Activated naive CD4-positive, alpha-beta T cell treated with anti-CD3 and anti-CD28 coated beads for 36 hours (primary cell): ENCODE data around the gene TTLL6. TPM values are rescaled to one million over a fixed set of nuclear protein-coding genes. Genes with fewer than 3 reads are reported as not detected.
"Not testable (repeated sequence)": the region's sequence is repeated elsewhere in the genome, so short reads cannot be mapped to it uniquely, and the experiment has no call there.

Experiments
- CTCF ChIA-PET: fragments of 350-600 bp; sonication (Branson Sonifier 250); formaldehyde crosslinking; loops from one replicate; lab custom pipeline; 2021; ENCODE audit warnings: antibody characterized with exemption; lab: Charles Lee
- DNase-seq: peaks from one replicate; pipeline ENCODE4 v3.0.0-alpha.2; 2020
- H3K27ac Mint-ChIP-seq: one replicate; pipeline ENCODE4 v1.8.0; 2021; ENCODE audit warnings: mild to moderate bottlenecking, mixed read lengths
- H3K27me3 Mint-ChIP-seq: one replicate; pipeline ENCODE4 v1.8.0; 2021; ENCODE audit warnings: low read depth, mixed read lengths
- H3K36me3 Mint-ChIP-seq: one replicate; pipeline ENCODE4 v1.8.0; 2021; ENCODE audit warnings: low read depth, mixed read lengths
- H3K4me1 Mint-ChIP-seq: one replicate; pipeline ENCODE4 v1.8.0; 2021; ENCODE audit warnings: low read depth, mixed read lengths
- H3K4me3 Mint-ChIP-seq: one replicate; pipeline ENCODE4 v1.8.0; 2021; ENCODE audit warnings: mild to moderate bottlenecking, moderate library complexity, mixed read lengths
- H3K9me3 Mint-ChIP-seq: one replicate; pipeline ENCODE4 v1.8.0; 2021; ENCODE audit warnings: mixed read lengths
- intact Hi-C: fragments of 100-400 bp; cut with micrococcal nuclease; formaldehyde crosslinking; loops from one replicate; pipeline ENCODE4 v1.15.1; 2023
- total RNA-seq, 2 experiments: library from RNA; stranded (reverse); gene quantifications; one replicate each; pipeline ENCODE4 v1.2.3, GENCODE V29; 2021

Gene TTLL6
- total RNA-seq, 2 experiments from 2014 or later, result not detected

DNA sequence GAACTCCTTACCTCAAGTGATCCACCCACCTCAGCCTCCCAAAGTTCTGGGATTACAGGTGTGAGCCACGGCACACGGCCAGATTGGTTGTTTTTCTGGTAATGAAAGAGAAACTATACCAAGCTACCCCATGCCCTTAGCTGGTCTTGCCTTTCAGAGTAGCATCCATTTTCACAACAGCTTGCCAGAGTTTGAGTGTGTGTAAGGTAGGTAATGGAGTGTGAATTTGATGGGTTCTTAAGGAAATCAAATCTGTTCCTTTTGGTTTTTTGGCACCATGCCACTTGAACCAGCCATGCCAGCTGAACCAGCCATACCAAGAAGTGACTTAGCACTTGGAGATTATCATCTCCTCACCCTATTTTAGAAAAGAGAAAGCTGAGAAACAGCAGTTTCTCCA lies 18.9 kb upstream of the TTLL6 start:
- H3K4me1 Mint-ChIP-seq, result peaks cover 89% of the 10 kb centered on the region
- intact Hi-C loops, result loop anchor here (5.0 kb wide), 1 partner anchor 506 kb away; no protein-coding TSS in a partner anchor
- H3K9me3 Mint-ChIP-seq, result no peaks in the 10 kb centered on the region
- H3K4me3 Mint-ChIP-seq, result no peak overlapping the region
- no peak overlapping the region for H3K27ac Mint-ChIP-seq
- H3K36me3 Mint-ChIP-seq, result no peaks in the 10 kb centered on the region
- no peaks in the 10 kb centered on the region for H3K27me3 Mint-ChIP-seq
- DNase-seq, result peak; percentile 15
- CTCF ChIA-PET, result interaction anchor here (0.9 to 2.5 kb wide), 6 partner anchors 12 to 112 kb away, joined by 3 to 8 read pairs (median 5); partner anchors contain the start of gene PRAC2

- H3K27ac Mint-ChIP-seq, result no peak overlapping the region
- no peaks in the 10 kb centered on the region for H3K27me3 Mint-ChIP-seq
- intact Hi-C loops, result loop anchor here (5.0 kb wide), 1 partner anchor 507 kb away; no protein-coding TSS in a partner anchor
- CTCF ChIA-PET, result interaction anchor here (0.7 to 2.5 kb wide), 5 partner anchors 21 to 111 kb away, joined by 3 to 7 read pairs (median 4); partner anchors contain the start of gene PRAC2
- no peak for DNase-seq
- no peaks in the 10 kb centered on the region for H3K36me3 Mint-ChIP-seq
- no peaks in the 10 kb centered on the region for H3K9me3 Mint-ChIP-seq
- peaks cover 86% of the 10 kb centered on the region for H3K4me1 Mint-ChIP-seq
- no peak overlapping the region for H3K4me3 Mint-ChIP-seq
Observed at GRCh38 chr17:48834973-48835372, 17.9 kb upstream of the TTLL6 start.

DNA sequence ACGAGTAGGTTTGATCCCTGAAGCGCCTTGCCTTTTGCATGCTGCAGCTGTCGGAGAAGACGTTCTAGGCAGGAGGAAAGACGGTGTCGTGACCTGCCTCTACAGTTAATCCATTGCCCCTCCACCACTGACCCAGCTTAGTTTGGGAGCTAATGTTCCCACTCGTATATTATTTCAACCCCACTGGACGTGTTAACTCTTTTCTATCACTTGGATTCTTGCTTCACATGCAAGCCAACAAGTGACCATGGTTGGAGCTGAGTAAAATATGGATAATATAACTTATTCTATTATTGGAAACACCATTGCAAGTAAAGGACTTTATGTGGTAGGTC lies 14.5 kb upstream of the TTLL6 start:
- Mint-ChIP-seq H3K9me3 (no peaks in the 10 kb centered on the region), H3K36me3 (no peaks in the 10 kb centered on the region), H3K27ac (peak overlapping the region; percentile 60), H3K4me3 (peak overlapping the region; percentile 95), H3K27me3 (no peaks in the 10 kb centered on the region), H3K4me1 (peaks cover 57% of the 10 kb centered on the region)
- intact Hi-C loops, result loop anchor here (1.0 to 2.0 kb wide), 3 partner anchors 10 to 77 kb away; partner anchors contain the start of genes ATP5MC1 and UBE2Z
- DNase-seq, result no peak
- CTCF ChIA-PET, result interaction anchor here (0.9 to 1.2 kb wide), 5 partner anchors 12 to 107 kb away, joined by 3 to 4 read pairs (median 3); no protein-coding TSS in a partner anchor

- H3K9me3 Mint-ChIP-seq, result no peaks in the 10 kb centered on the region
- intact Hi-C loops, result loop anchor here (1.0 to 2.0 kb wide), 3 partner anchors 10 to 78 kb away; partner anchors contain the start of genes ATP5MC1 and UBE2Z
- CTCF ChIA-PET, result interaction anchor here (0.9 to 1.3 kb wide), 6 partner anchors 12 to 107 kb away, joined by 3 to 6 read pairs (median 3); no protein-coding TSS in a partner anchor
- H3K36me3 Mint-ChIP-seq, result no peaks in the 10 kb centered on the region
- peaks cover 52% of the 10 kb centered on the region for H3K4me1 Mint-ChIP-seq
- peak; percentile 92 for DNase-seq
- peak within 1 kb of the TSS; percentile 93 for H3K27ac Mint-ChIP-seq
- no peaks in the 10 kb centered on the region for H3K27me3 Mint-ChIP-seq
- peak within 1 kb of the TSS; percentile 95 for H3K4me3 Mint-ChIP-seq
Observed at GRCh38 chr17:48830840-48831548, 14.0 kb upstream of the TTLL6 start, which contains the start of gene CALCOCO2. Gene CALCOCO2 (plus strand): TSS chr17:48831035. CDS start chr17:48841708, 10,673 bp downstream.

- DNase-seq, result no peak
- no peak overlapping the region for H3K4me3 Mint-ChIP-seq
- H3K9me3 Mint-ChIP-seq, result no peaks in the 10 kb centered on the region
- H3K27ac Mint-ChIP-seq, result no peak overlapping the region
- H3K36me3 Mint-ChIP-seq, result no peaks in the 10 kb centered on the region
- CTCF ChIA-PET, result interaction anchor here (0.8 to 0.9 kb wide), 3 partner anchors 12 to 58 kb away, joined by 3 to 5 read pairs (median 3); no protein-coding TSS in a partner anchor
- peaks cover 11% of the 10 kb centered on the region for H3K4me1 Mint-ChIP-seq
- intact Hi-C loops, result no loop called here
- H3K27me3 Mint-ChIP-seq, result peaks cover 7% of the 10 kb centered on the region
Observed at GRCh38 chr17:48825446-48826381, 8.7 kb upstream of the TTLL6 start.

- DNase-seq, H3K4me3 Mint-ChIP-seq, H3K27ac Mint-ChIP-seq, H3K36me3 Mint-ChIP-seq, H3K9me3 Mint-ChIP-seq, intact Hi-C loops: not testable (repeated sequence)
- CTCF ChIA-PET, result interaction anchor here (1.9 to 2.2 kb wide), 2 partner anchors 58 to 63 kb away, joined by 6 to 8 read pairs; no protein-coding TSS in a partner anchor
- H3K27me3 Mint-ChIP-seq, result peaks cover 22% of the 10 kb centered on the region
- peaks cover 12% of the 10 kb centered on the region for H3K4me1 Mint-ChIP-seq
Observed at GRCh38 chr17:48820936-48821335, 3.9 kb upstream of the TTLL6 start.

DNA sequence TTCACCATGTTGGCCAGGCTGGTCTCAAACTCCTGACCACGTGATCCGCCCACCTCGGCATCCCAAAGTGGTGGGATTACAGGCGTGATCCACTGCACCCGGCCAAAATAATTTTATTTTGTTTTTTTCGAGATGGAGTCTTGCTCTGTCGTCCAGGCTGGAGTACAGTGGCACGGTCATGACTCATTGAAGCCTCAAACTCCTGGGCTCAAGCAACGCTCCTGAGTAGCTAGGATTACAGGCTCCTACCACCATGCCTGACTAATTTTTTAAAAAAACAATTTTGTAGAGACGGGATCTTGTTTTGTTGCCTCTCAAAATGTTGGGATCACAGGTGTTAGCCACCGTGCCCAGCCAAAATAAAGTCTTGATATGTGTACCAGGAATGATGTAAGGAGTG lies 2.4 kb upstream of the TTLL6 start:
- Mint-ChIP-seq H3K9me3 (no peaks in the 10 kb centered on the region), H3K4me3 (no peak overlapping the region), H3K36me3 (no peaks in the 10 kb centered on the region), H3K27me3 (peaks cover 30% of the 10 kb centered on the region), H3K4me1 (peaks cover 20% of the 10 kb centered on the region), H3K27ac (no peak overlapping the region)
- DNase-seq, result no peak
- intact Hi-C loops, result no loop called here
- CTCF ChIA-PET, result interaction anchor here (18.1 kb wide), 1 partner anchor 54 kb away, joined by 348 read pairs; no protein-coding TSS in a partner anchor

DNA sequence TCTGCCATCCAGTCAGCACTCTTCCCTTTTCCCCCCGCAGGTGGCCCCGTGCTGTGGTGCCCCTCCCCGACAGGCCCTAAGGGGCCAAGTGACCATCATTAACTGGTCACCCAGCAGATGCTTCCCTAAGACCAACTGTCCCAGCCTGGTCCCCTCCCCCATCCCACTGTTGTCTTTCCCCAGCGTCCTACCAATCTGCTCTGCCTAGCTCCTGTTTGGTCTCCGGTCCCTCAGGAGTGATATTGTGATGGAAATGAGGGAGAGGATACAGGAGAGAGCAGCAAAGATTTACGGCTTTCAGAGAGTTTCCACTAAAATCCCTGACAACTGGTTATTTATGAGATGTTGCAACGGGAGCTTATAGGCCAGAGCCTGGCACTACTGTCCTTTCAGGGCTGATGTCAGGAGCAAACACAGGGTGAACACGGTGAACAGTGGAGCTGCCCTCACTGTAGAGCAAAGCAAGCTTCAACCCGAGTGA lies 1.4 kb upstream of the TTLL6 start:
- Mint-ChIP-seq H3K27ac (no peak overlapping the region), H3K36me3 (no peaks in the 10 kb centered on the region), H3K27me3 (peaks cover 31% of the 10 kb centered on the region), H3K4me3 (no peak overlapping the region), H3K9me3 (no peaks in the 10 kb centered on the region), H3K4me1 (peaks cover 20% of the 10 kb centered on the region)
- DNase-seq, result no peak
- intact Hi-C loops, result no loop called here
- CTCF ChIA-PET, result interaction anchor here (0.6 to 18.1 kb wide), 3 partner anchors 14 to 64 kb away, joined by 3 to 348 read pairs (median 3); no protein-coding TSS in a partner anchor

- no peaks in the 10 kb centered on the region for H3K9me3 Mint-ChIP-seq
- peaks cover 20% of the 10 kb centered on the region for H3K4me1 Mint-ChIP-seq
- intact Hi-C loops, result no loop called here
- CTCF ChIA-PET, result interaction anchor here (0.6 to 18.1 kb wide), 11 partner anchors 12 to 67 kb away, joined by 3 to 348 read pairs (median 4); no protein-coding TSS in a partner anchor
- DNase-seq, result no peak
- H3K27ac Mint-ChIP-seq, result no peak overlapping the region
- no peaks in the 10 kb centered on the region for H3K36me3 Mint-ChIP-seq
- H3K27me3 Mint-ChIP-seq, result peaks cover 28% of the 10 kb centered on the region
- H3K4me3 Mint-ChIP-seq, result peak overlapping the region; percentile 71
Observed at GRCh38 chr17:48816438-48816773, 623 bp downstream of the TTLL6 start.

DNA sequence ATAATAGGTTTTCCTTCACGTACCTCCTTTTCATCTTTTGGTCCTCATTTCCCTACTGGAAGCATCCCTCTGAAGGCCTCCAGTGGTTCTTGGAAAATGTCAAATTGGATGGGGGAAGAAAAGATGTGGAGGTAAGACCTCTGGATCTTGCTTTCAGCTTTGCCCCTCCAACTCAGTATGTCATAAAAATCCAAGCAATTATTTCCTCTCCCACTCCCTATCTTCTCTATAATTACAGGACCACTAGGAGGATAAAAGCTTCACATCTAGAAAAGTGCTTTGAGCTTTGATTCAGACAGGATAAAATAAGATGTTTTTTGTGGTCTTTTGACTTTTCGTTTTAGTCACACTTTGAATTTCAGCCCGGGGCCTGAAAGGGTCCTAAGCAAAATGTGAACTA lies 1.7 kb downstream of the TTLL6 start:
- CTCF ChIA-PET, result interaction anchor here (0.6 to 18.1 kb wide), 14 partner anchors 11 to 528 kb away, joined by 3 to 348 read pairs (median 4); no protein-coding TSS in a partner anchor
- no peak for DNase-seq
- intact Hi-C loops, result loop anchor here (2.0 kb wide), 1 partner anchor 217 kb away; no protein-coding TSS in a partner anchor
- H3K27ac Mint-ChIP-seq, result no peak overlapping the region
- no peaks in the 10 kb centered on the region for H3K36me3 Mint-ChIP-seq
- peaks cover 26% of the 10 kb centered on the region for H3K27me3 Mint-ChIP-seq
- H3K4me3 Mint-ChIP-seq, result no peak overlapping the region
- H3K4me1 Mint-ChIP-seq, result peaks cover 20% of the 10 kb centered on the region
- H3K9me3 Mint-ChIP-seq, result no peaks in the 10 kb centered on the region

- Mint-ChIP-seq H3K4me1 (peaks cover 20% of the 10 kb centered on the region), H3K4me3 (no peak overlapping the region), H3K9me3 (no peaks in the 10 kb centered on the region), H3K27me3 (peaks cover 26% of the 10 kb centered on the region), H3K36me3 (no peaks in the 10 kb centered on the region), H3K27ac (no peak overlapping the region)
- DNase-seq, result peak; percentile 72
- CTCF ChIA-PET, result interaction anchor here (0.7 to 18.1 kb wide), 12 partner anchors 11 to 138 kb away, joined by 3 to 348 read pairs (median 6); partner anchors contain the start of genes ATP5MC1 and CALCOCO2
- intact Hi-C loops, result loop anchor here (1.0 to 2.0 kb wide), 2 partner anchors 65 to 218 kb away; no protein-coding TSS in a partner anchor
Observed at GRCh38 chr17:48814504-48814903, 2.5 kb downstream of the TTLL6 start.
